ENCODE measurements around the gene CAB39L.

Gene CAB39L

GRCh38 chr13:49403996-49404702 lies 39.7 kb downstream of the CAB39L start:
- TF ChIP-seq CTCF (conservative IDR thresholded peaks at IDR 0.05; ENCODE audit: low read depth, low read length), result no peak
- H3K79me2 ChIP-seq (ENCODE audit: insufficient read depth, low read depth), result no peaks in the 10 kb centered on the region
- H3K27ac ChIP-seq, result no peak overlapping the region
- no peaks in the 10 kb centered on the region for H4K20me1 ChIP-seq (ENCODE audit: insufficient read depth)
- H3K4me2 ChIP-seq, result no peak overlapping the region
- no peaks in the 10 kb centered on the region for H3K36me3 ChIP-seq (ENCODE audit: insufficient read depth)
- no peaks in the 10 kb centered on the region for H3K4me1 ChIP-seq (ENCODE audit: low read depth, poor library complexity, severe bottlenecking)
- no peaks in the 10 kb centered on the region for H3K27me3 ChIP-seq (ENCODE audit: insufficient read depth, low read depth)
- H2AFZ ChIP-seq (ENCODE audit: low read depth), result no peak overlapping the region
- no peak overlapping the region for H3K9ac ChIP-seq
- no peak overlapping the region for H3K4me3 ChIP-seq (IDR thresholded peaks at IDR 0.05; ENCODE audit: insufficient read depth, low read depth, low read length)

- H3K36me3 ChIP-seq (ENCODE audit: insufficient read depth), result no peaks in the 10 kb centered on the region
- H3K27me3 ChIP-seq (ENCODE audit: insufficient read depth, low read depth), result no peaks in the 10 kb centered on the region
- H3K9ac ChIP-seq, result no peak overlapping the region
- no peak overlapping the region for H3K4me3 ChIP-seq (IDR thresholded peaks at IDR 0.05; ENCODE audit: insufficient read depth, low read depth, low read length)
- no peak overlapping the region for H2AFZ ChIP-seq (ENCODE audit: low read depth)
- no peak overlapping the region for H3K4me2 ChIP-seq
- H3K79me2 ChIP-seq (ENCODE audit: insufficient read depth, low read depth), result no peaks in the 10 kb centered on the region
- no peak overlapping the region for H3K27ac ChIP-seq
- no peak for TF ChIP-seq CTCF (conservative IDR thresholded peaks at IDR 0.05; ENCODE audit: low read depth, low read length)
- H4K20me1 ChIP-seq (ENCODE audit: insufficient read depth), result no peaks in the 10 kb centered on the region
- no peaks in the 10 kb centered on the region for H3K4me1 ChIP-seq (ENCODE audit: low read depth, poor library complexity, severe bottlenecking)
Observed at GRCh38 chr13:49400755-49401659, 42.9 kb downstream of the CAB39L start.

DNA sequence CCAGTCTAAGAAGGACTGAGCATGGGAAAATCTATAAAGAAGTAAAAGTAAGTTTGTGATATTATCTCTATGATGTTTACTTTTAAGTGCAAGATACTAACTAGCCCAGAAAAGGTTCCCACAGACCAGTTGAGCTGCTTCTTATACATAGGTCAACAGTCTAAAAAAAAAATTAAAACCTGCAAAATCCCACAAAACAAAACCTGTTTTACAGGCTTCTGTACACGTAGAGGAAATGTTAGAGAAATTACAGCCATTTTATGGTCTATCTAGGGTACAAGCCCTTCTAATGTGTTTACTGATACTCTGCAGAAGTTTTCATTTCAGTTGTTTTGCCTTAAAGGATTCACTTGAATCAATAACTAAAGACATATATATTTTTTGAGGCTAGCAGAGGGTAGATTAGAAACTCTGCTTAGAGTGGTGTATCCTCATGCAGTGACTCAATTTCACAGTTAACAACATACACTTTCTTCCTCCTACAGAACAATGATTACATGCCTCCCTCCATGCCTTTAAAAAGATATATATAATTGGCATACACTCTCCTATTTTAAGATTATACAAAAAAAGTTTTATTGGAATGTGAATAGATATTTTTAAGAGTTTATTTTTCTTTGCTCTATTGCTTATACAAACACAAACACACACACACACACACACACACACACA lies 43.9 kb downstream of the CAB39L start:
- Histone ChIP-seq H3K4me2 (no peak overlapping the region), H3K9ac (no peak overlapping the region), H3K27me3 (ENCODE audit: insufficient read depth, low read depth) (no peaks in the 10 kb centered on the region), H4K20me1 (ENCODE audit: insufficient read depth) (no peaks in the 10 kb centered on the region), H2AFZ (ENCODE audit: low read depth) (no peak overlapping the region), H3K4me1 (ENCODE audit: low read depth, poor library complexity, severe bottlenecking) (no peaks in the 10 kb centered on the region), H3K79me2 (ENCODE audit: insufficient read depth, low read depth) (no peaks in the 10 kb centered on the region), H3K27ac (no peak overlapping the region), H3K36me3 (ENCODE audit: insufficient read depth) (no peaks in the 10 kb centered on the region), H3K4me3 (IDR thresholded peaks at IDR 0.05; ENCODE audit: insufficient read depth, low read depth, low read length) (no peak overlapping the region)
- no peak for TF ChIP-seq CTCF (conservative IDR thresholded peaks at IDR 0.05; ENCODE audit: low read depth, low read length)

- Histone ChIP-seq H2AFZ (ENCODE audit: low read depth) (no peak overlapping the region), H3K27me3 (ENCODE audit: insufficient read depth, low read depth) (no peaks in the 10 kb centered on the region), H3K4me1 (ENCODE audit: low read depth, poor library complexity, severe bottlenecking) (no peaks in the 10 kb centered on the region), H4K20me1 (ENCODE audit: insufficient read depth) (no peaks in the 10 kb centered on the region), H3K4me2 (no peak overlapping the region), H3K79me2 (ENCODE audit: insufficient read depth, low read depth) (no peaks in the 10 kb centered on the region), H3K36me3 (ENCODE audit: insufficient read depth) (no peaks in the 10 kb centered on the region), H3K9ac (no peak overlapping the region), H3K27ac (no peak overlapping the region), H3K4me3 (IDR thresholded peaks at IDR 0.05; ENCODE audit: insufficient read depth, low read depth, low read length) (no peak overlapping the region)
- TF ChIP-seq CTCF (conservative IDR thresholded peaks at IDR 0.05; ENCODE audit: low read depth, low read length), result no peak
Observed at GRCh38 chr13:49395878-49396380, 47.9 kb downstream of the CAB39L start.

Data from KMS-11 (cell line).